Memory B cell (primary cell): ENCODE measurements around the gene TMEM156.

ENCODE experiments used
- ATAC-seq: fragments of 150-1000 bp; cut with Tn5 transposase; 2 replicates; pipeline ENCODE4 v1.10.0; 2021; ENCODE audit warnings: low read depth, mild to moderate bottlenecking, moderate library complexity
- DNase-seq, 2 donors: peaks; one replicate each; pipeline ENCODE4 v3.0.0; 2022; ENCODE audit warnings: low spot score in 2 of 2
- H3K27ac Mint-ChIP-seq: one replicate; pipeline ENCODE4 v1.8.0; 2022; ENCODE audit warnings: mild to moderate bottlenecking, moderate library complexity, mixed read lengths
- H3K27me3 Mint-ChIP-seq: one replicate; pipeline ENCODE4 v1.8.0; 2022; ENCODE audit warnings: mixed read lengths
- H3K36me3 Mint-ChIP-seq: one replicate; pipeline ENCODE4 v1.8.0; 2022; ENCODE audit warnings: mild to moderate bottlenecking, mixed read lengths
- H3K4me1 Mint-ChIP-seq: one replicate; pipeline ENCODE4 v1.8.0; 2022; ENCODE audit warnings: mixed read lengths
- H3K4me3 Mint-ChIP-seq: one replicate; pipeline ENCODE4 v1.8.0; 2022; ENCODE audit warnings: mild to moderate bottlenecking, moderate library complexity, mixed read lengths
- H3K9me3 Mint-ChIP-seq: one replicate; pipeline ENCODE4 v1.8.0; 2022; ENCODE audit warnings: mixed read lengths

TMEM156 gene

GRCh38 chr4:38928568-38928967 is 103.6 kb downstream of the TMEM156 start:
- H3K36me3 Mint-ChIP-seq = peaks cover 10% of the 10 kb centered on the region
- H3K9me3 Mint-ChIP-seq = no peaks in the 10 kb centered on the region
- DNase-seq = no peak
- ATAC-seq = no peak
- H3K4me1 Mint-ChIP-seq = no peaks in the 10 kb centered on the region
- no peak overlapping the region for H3K27ac Mint-ChIP-seq
- H3K27me3 Mint-ChIP-seq = no peaks in the 10 kb centered on the region
- H3K4me3 Mint-ChIP-seq = no peak overlapping the region

GRCh38 chr4:38926896-38927295 is 105.3 kb downstream of the TMEM156 start:
- no peak for ATAC-seq
- H3K36me3 Mint-ChIP-seq = peaks cover 6% of the 10 kb centered on the region
- H3K4me1 Mint-ChIP-seq = no peaks in the 10 kb centered on the region
- H3K27ac Mint-ChIP-seq = no peak overlapping the region
- no peak for DNase-seq
- H3K27me3 Mint-ChIP-seq = no peaks in the 10 kb centered on the region
- H3K4me3 Mint-ChIP-seq = no peak overlapping the region
- no peaks in the 10 kb centered on the region for H3K9me3 Mint-ChIP-seq

GRCh38 chr4:38925492-38926413 is 106.5 kb downstream of the TMEM156 start:
- no peak for DNase-seq
- H3K36me3 Mint-ChIP-seq = peaks cover 5% of the 10 kb centered on the region
- ATAC-seq = no peak
- no peak overlapping the region for H3K4me3 Mint-ChIP-seq
- no peak overlapping the region for H3K27ac Mint-ChIP-seq
- H3K9me3 Mint-ChIP-seq = no peaks in the 10 kb centered on the region
- peaks cover 2% of the 10 kb centered on the region for H3K4me1 Mint-ChIP-seq
- H3K27me3 Mint-ChIP-seq = no peaks in the 10 kb centered on the region

- ATAC-seq = no peak
- no peaks in the 10 kb centered on the region for H3K9me3 Mint-ChIP-seq
- no peak overlapping the region for H3K27ac Mint-ChIP-seq
- H3K36me3 Mint-ChIP-seq = peaks cover 5% of the 10 kb centered on the region
- no peaks in the 10 kb centered on the region for H3K27me3 Mint-ChIP-seq
- no peak overlapping the region for H3K4me3 Mint-ChIP-seq
- no peak for DNase-seq
- H3K4me1 Mint-ChIP-seq = peaks cover 6% of the 10 kb centered on the region
These were observed 107.9 kb downstream of the TMEM156 start for GRCh38 chr4:38924353-38924752.

- no peaks in the 10 kb centered on the region for H3K27me3 Mint-ChIP-seq
These were observed 108.5 kb downstream of the TMEM156 start for GRCh38 chr4:38923746-38924145.

GRCh38 chr4:38921151-38921550 is 111.1 kb downstream of the TMEM156 start:
- DNase-seq (no peak), ATAC-seq (no peak)
- H3K27me3 Mint-ChIP-seq = no peaks in the 10 kb centered on the region
- peaks cover 6% of the 10 kb centered on the region for H3K4me1 Mint-ChIP-seq
- H3K9me3 Mint-ChIP-seq = no peaks in the 10 kb centered on the region
- no peak overlapping the region for H3K4me3 Mint-ChIP-seq
- H3K36me3 Mint-ChIP-seq = peaks cover 4% of the 10 kb centered on the region
- no peak overlapping the region for H3K27ac Mint-ChIP-seq

More at GRCh38 chr4:38923746-38924145, 108.5 kb downstream of the TMEM156 start:
- Mint-ChIP-seq H3K4me3 (no peak overlapping the region), H3K4me1 (peaks cover 6% of the 10 kb centered on the region), H3K27ac (no peak overlapping the region), H3K36me3 (peaks cover 5% of the 10 kb centered on the region), H3K9me3 (no peaks in the 10 kb centered on the region)
- ATAC-seq (no peak), DNase-seq (no peak)

- Mint-ChIP-seq H3K9me3 (no peaks in the 10 kb centered on the region), H3K36me3 (peaks cover 5% of the 10 kb centered on the region), H3K4me3 (no peak overlapping the region), H3K4me1 (peaks cover 6% of the 10 kb centered on the region), H3K27ac (no peak overlapping the region), H3K27me3 (no peaks in the 10 kb centered on the region)
- DNase-seq (no peak), ATAC-seq (no peak)
These were observed 111.5 kb downstream of the TMEM156 start for GRCh38 chr4:38920677-38921076.

- Mint-ChIP-seq H3K4me1 (peaks cover 7% of the 10 kb centered on the region), H3K9me3 (no peaks in the 10 kb centered on the region), H3K36me3 (peaks cover 5% of the 10 kb centered on the region), H3K27me3 (no peaks in the 10 kb centered on the region), H3K4me3 (no peak overlapping the region), H3K27ac (no peak overlapping the region)
- no peak for DNase-seq
- no peak for ATAC-seq
These were observed 112.0 kb downstream of the TMEM156 start for GRCh38 chr4:38920186-38920585.

- ATAC-seq (no peak), DNase-seq (no peak)
- no peaks in the 10 kb centered on the region for H3K27me3 Mint-ChIP-seq
- H3K27ac Mint-ChIP-seq = no peak overlapping the region
- H3K4me1 Mint-ChIP-seq = peaks cover 13% of the 10 kb centered on the region
- H3K36me3 Mint-ChIP-seq = peaks cover 5% of the 10 kb centered on the region
- H3K9me3 Mint-ChIP-seq = no peaks in the 10 kb centered on the region
- H3K4me3 Mint-ChIP-seq = no peak overlapping the region
These were observed 112.7 kb downstream of the TMEM156 start for GRCh38 chr4:38919494-38919893.

- H3K27me3 Mint-ChIP-seq = no peaks in the 10 kb centered on the region
- DNase-seq (no peak), ATAC-seq (no peak)
- no peak overlapping the region for H3K27ac Mint-ChIP-seq
- no peaks in the 10 kb centered on the region for H3K9me3 Mint-ChIP-seq
- no peak overlapping the region for H3K4me3 Mint-ChIP-seq
- H3K4me1 Mint-ChIP-seq = peaks cover 13% of the 10 kb centered on the region
- H3K36me3 Mint-ChIP-seq = peaks cover 5% of the 10 kb centered on the region
These were observed 114.7 kb downstream of the TMEM156 start for GRCh38 chr4:38917481-38918025.
